SK-N-MC (cell line): Measurements from ENCODE around the gene KCNQ1.

Experiments
- DNase-seq: peaks from one replicate; pipeline ENCODE4 v3.0.0-alpha.2; 2011; ENCODE audit warnings: low read depth, low spot score
- H3K27ac ChIP-seq: fragments of 200-600 bp; sonication (generic); 2 replicates; pipeline ENCODE4 v1.5.1; 2016; ENCODE audit warnings: mixed run types
- H3K36me3 ChIP-seq: fragments of 200-600 bp; sonication (generic); 2 replicates; pipeline ENCODE4 v1.6.1; 2017; ENCODE audit warnings: antibody characterized with exemption, low read length, mixed read lengths; ENCODE audit not compliant: insufficient read depth
- H3K4me3 ChIP-seq: fragments of 200-600 bp; sonication (generic); 2 replicates; pipeline ENCODE4 v1.5.1; 2016
- H3K9ac ChIP-seq: fragments of 200-600 bp; sonication (generic); 2 replicates; pipeline ENCODE4 v1.8.0; 2017; ENCODE audit warnings: mixed run types, mixed read lengths; ENCODE audit not compliant: insufficient read length
- H3K9me3 ChIP-seq: fragments of 200-600 bp; sonication (generic); 2 replicates; pipeline ENCODE4 v1.6.1; 2017; ENCODE audit warnings: low read depth, mild to moderate bottlenecking, antibody characterized with exemption, low read length, moderate library complexity, mixed read lengths
- EZH2 ChIP-seq: fragments of 200-600 bp; sonication (generic); IDR thresholded peaks from one replicate; pipeline ENCODE4 v1.6.1; 2017; ENCODE audit warnings: antibody characterized with exemption
- FOXP2 ChIP-seq: optimal IDR thresholded peaks from 2 replicates; pipeline ENCODE3; 2011; ENCODE audit warnings: mild to moderate bottlenecking, moderate library complexity; ENCODE audit not compliant: insufficient read depth; ENCODE audit errors: extremely low read length, control extremely low read depth
- POLR2AphosphoS5 ChIP-seq: IDR thresholded peaks from 2 replicates; pipeline ENCODE4 v1.6.1; 2012; ENCODE audit warnings: mild to moderate bottlenecking, low read depth, low read length, borderline replicate concordance

Gene KCNQ1

DNA sequence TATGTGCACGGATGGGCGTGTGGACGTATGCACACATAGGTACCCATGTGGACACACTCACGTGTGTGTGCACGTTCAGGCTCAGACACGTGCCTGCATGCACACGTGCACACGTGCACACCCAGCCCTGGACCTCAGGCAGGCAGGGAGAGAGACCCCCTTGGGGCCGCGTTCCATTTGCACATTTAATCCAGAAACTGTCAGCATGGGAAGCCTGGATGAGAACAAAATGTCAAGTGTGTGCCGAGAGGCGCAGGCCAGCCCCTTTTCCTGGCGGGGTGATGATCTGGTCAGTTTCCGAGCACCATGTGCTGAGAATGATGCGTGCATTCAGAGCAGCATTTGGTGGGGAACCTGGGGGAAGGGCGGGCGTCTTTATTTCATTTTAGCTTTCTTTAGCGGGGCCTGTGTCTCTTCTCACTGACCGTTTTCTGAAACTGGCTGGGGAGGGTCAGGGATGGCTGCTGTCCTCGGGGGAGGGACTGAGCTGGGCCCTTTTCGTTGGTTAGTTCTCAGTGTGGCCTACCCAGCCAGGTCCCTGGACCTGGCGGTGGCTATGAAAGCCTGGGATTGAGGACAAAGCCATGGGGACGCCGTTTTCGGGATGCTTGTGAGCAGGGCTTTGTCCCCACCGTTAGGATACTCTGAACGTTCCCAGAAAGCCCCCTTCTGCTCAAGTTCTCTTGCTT lies 96.3 kb downstream of the KCNQ1 start:
- no peaks in the 10 kb centered on the region for H3K9me3 ChIP-seq
- no peak for DNase-seq
- H3K9ac ChIP-seq, result no peak overlapping the region
- no peak overlapping the region for H3K4me3 ChIP-seq
- H3K27ac ChIP-seq, result no peak overlapping the region
- H3K36me3 ChIP-seq, result no peaks in the 10 kb centered on the region
- TF ChIP-seq EZH2 (no peak), POLR2AphosphoS5 (no peak), FOXP2 (no peak)

DNA sequence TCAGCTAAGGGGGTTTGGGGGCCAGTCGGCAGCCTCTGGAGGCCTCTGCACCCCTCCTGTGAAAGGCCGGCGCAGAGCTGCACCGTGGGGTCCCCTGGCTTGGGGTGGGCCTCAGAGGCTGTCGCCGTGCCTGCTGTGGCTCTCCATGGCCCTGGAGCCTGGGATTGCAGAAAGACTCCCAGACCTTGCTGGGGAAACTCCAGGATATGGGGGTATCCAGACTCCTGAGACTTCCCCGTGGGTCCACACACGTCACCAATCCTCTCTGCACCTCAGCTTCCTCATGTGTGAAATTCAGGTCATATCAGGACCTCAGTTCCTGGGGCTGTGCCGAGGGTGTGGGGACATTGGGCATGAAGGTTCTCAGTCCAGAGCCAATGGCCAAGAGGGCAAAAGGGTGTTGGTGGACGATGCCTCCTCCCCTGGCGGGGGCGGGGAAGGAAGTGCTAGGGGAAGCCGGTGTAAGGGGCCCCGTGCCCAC lies 97.1 kb downstream of the KCNQ1 start:
- H3K9me3 ChIP-seq, result no peaks in the 10 kb centered on the region
- no peak for TF ChIP-seq EZH2
- TF ChIP-seq POLR2AphosphoS5, result no peak
- TF ChIP-seq FOXP2, result no peak
- DNase-seq, result no peak

DNA sequence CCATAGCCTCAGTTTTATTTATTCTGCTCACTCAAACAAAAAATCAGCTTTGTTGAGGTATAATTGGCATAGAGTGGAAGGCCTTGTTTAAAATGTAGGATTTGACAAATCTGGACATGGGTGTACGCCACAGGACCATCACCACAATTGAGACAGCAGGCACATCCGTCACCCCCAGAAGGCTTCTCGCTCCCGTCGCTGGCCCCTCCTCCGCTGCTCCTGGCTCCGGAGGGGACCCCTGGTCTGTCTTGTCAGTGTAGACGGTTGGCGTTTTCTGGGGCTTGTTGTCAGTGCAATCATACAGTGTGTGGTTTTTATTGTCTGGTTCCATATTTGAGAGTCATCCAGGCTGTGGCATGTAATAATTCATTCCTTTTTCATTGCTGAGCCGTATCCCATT lies 97.6 kb downstream of the KCNQ1 start:
- no peak for TF ChIP-seq EZH2
- TF ChIP-seq POLR2AphosphoS5, result no peak
- no peak for TF ChIP-seq FOXP2
- no peak overlapping the region for H3K9ac ChIP-seq
- no peak overlapping the region for H3K4me3 ChIP-seq
- no peaks in the 10 kb centered on the region for H3K9me3 ChIP-seq
- no peak for DNase-seq
- no peaks in the 10 kb centered on the region for H3K36me3 ChIP-seq
- H3K27ac ChIP-seq, result no peak overlapping the region

More for the DNA sequence above, 97.1 kb downstream of the KCNQ1 start:
- no peak overlapping the region for H3K9ac ChIP-seq
- H3K36me3 ChIP-seq, result no peaks in the 10 kb centered on the region
- no peak overlapping the region for H3K27ac ChIP-seq
- H3K4me3 ChIP-seq, result no peak overlapping the region

DNA sequence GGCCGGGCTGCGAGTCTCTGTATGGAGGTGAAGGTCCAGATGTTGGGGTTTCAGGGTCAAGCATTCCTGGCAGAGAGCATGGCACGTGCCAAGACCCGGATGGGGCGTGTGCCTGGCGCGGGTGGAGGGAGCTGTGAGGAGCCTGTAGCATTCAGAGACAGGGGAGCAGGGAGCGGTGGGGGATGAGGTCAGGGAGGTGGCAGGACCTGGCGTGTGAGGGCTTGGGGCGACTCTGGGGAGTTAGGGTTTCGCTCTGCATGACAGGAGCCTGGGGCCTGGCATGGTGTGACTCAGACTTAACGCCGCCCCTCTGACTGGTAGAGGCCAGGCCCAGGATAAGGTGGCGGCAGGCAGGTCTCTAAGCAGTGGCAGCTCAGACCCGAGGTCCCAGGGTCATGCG lies 103.0 kb downstream of the KCNQ1 start:
- DNase-seq, result no peak
- Histone ChIP-seq H3K9me3 (no peaks in the 10 kb centered on the region), H3K9ac (no peak overlapping the region), H3K27ac (no peak overlapping the region), H3K4me3 (no peak overlapping the region), H3K36me3 (no peaks in the 10 kb centered on the region)
- TF ChIP-seq POLR2AphosphoS5 (no peak), FOXP2 (no peak), EZH2 (no peak)

DNA sequence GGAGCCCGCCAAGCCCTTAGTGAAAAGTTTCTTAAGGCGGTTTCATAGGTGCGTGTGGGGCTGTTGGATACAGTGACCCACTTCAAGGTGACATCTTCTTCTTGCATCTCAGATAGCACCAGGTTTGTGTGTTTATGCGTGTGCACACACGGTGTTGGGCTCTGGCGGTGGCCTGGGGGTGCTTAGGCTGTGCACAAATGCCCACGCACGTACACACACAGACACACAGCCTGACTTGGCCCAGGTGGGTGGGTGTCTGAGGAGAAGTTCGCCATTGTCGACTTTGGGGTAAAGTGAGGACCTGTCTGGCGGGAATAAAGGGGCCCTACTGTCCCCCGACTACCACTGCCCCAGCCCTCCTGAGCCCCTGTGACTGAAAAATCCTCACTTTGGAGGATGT lies 103.8 kb downstream of the KCNQ1 start:
- Histone ChIP-seq H3K36me3 (no peaks in the 10 kb centered on the region), H3K4me3 (no peak overlapping the region), H3K27ac (no peak overlapping the region), H3K9ac (no peak overlapping the region), H3K9me3 (no peaks in the 10 kb centered on the region)
- TF ChIP-seq FOXP2 (no peak), EZH2 (no peak), POLR2AphosphoS5 (no peak)
- DNase-seq, result no peak

DNA sequence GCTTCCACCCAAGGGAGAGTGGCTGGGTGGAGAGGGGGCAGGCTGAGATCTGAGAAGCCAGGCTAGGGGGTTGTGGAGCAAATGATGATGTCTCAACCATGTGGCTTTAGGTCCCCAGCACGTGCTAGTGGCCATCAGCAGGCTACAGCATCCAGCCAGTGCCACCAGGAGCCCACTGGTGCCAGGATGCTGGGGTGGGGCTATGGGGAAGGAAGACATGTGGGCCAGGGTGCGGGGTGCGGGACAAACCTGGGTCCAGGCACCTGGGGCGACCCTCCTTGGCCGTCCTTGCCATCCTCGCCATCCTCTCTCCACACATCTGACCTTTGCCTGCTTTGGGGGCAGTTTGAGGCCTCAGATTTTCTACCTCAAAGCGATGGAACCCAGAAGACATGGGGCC lies 104.3 kb downstream of the KCNQ1 start:
- TF ChIP-seq EZH2 (no peak), FOXP2 (no peak), POLR2AphosphoS5 (no peak)
- Histone ChIP-seq H3K4me3 (no peak overlapping the region), H3K9ac (no peak overlapping the region), H3K9me3 (no peaks in the 10 kb centered on the region), H3K27ac (no peak overlapping the region), H3K36me3 (no peaks in the 10 kb centered on the region)
- no peak for DNase-seq

DNA sequence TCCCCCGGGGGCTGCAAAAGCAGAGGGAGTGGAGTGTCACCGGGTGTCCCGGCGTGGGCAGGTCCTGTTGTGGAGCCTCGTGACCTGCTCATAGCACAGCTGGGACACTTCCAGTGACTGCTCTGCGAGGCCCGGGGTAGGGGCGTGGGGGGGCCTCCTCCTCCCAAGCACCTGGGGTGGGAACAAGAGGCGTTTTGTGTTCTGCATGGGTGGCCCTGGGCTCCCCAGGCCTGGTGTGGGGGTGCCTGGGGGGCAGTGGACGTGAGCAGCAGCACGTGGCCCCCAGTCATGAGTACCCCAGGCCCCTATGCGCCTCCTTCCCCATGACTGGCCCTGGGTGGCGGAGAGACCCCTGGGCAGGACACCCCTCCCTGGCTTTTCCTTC lies 104.7 kb downstream of the KCNQ1 start:
- H3K9ac ChIP-seq, result no peak overlapping the region
- no peak for DNase-seq
- H3K9me3 ChIP-seq, result no peaks in the 10 kb centered on the region
- no peak overlapping the region for H3K4me3 ChIP-seq
- TF ChIP-seq EZH2, result no peak
- no peak for TF ChIP-seq FOXP2
- TF ChIP-seq POLR2AphosphoS5, result no peak
- no peak overlapping the region for H3K27ac ChIP-seq
- no peaks in the 10 kb centered on the region for H3K36me3 ChIP-seq

DNA sequence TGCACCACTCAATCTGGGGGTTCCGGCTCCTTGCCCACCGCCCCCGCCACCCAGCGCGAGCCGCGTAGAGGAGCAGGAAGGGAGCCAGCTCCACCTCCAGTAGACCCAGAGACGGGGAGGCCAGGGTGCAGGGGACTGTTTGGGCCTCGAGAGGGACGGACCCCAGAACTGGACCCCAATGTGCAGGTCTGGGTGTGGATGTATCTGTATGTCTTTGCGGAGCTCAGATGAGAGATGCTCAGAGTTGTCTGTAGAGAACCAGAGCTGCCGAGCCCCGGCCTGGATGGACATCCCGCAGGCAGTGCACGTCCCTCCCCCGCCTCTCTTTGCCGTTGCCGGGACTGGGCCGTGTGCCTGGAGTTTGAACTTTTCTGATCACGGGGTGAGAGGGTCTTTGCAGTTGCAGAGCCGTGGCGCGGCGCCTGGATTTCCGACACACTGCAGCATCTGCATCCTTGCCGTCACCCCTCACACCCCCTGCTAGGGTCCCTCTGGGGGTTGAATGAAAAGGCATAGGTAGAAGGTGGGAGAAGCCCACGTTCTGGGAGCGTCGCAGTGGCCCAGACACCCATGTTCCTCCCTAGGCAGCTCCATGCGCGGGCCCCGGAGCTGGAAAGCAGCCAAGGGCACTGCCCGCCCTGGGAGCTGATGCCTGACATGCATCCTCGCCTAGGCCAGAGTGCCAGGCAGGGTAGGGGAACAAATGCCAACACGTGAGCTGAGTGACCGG lies 105.2 kb downstream of the KCNQ1 start:
- TF ChIP-seq FOXP2 (no peak), POLR2AphosphoS5 (no peak), EZH2 (no peak)
- Histone ChIP-seq H3K4me3 (no peak overlapping the region), H3K9ac (no peak overlapping the region), H3K9me3 (no peaks in the 10 kb centered on the region), H3K36me3 (no peaks in the 10 kb centered on the region), H3K27ac (no peak overlapping the region)
- DNase-seq, result no peak
